ENCODE data around the gene MAP2. TPM values are rescaled to one million over a fixed set of nuclear protein-coding genes. Genes with fewer than 3 reads are reported as not detected.

Gene MAP2
- total and polyA plus RNA-seq, 4 donors, result 0.70 to 4.2 (median 1.9) TPM

DNA sequence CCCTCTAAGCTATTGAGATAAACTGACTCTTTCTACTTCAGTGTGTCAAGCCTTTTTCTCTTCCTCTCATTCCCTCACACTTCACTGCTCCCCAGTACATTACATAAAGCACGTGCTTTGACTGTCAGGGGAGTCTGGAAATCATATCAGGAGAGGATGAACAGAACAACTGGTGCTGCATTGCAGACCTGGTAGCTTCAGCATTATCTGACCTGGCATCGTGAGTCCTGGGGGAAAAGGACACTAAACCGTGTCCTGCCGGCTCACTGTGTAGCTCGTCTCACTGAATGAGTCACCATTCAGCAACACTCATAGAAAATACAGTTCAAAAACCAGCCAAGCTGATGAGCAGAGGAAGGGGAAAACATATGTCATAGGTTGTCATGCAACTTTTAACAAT, 239.3 kb downstream of the MAP2 start:
- Histone ChIP-seq H3K27me3 (ENCODE audit: control insufficient read depth in 4 of 4, insufficient read depth in 4 of 4, low read length in 3 of 4) (no peaks in the 10 kb centered on the region), H3K4me1 (ENCODE audit: control insufficient read depth in 4 of 4, insufficient read depth in 4 of 4, low read length in 3 of 4) (no peaks in the 10 kb centered on the region), H3K9ac (ENCODE audit: low read depth in 1 of 2, low read length in 2 of 2) (no peak overlapping the region), H3K9me3 (ENCODE audit: control insufficient read depth in 4 of 4, low read length in 3 of 4) (no peaks in the 10 kb centered on the region), H3K4me3 (ENCODE audit: low read depth in 1 of 3, low read length in 3 of 3) (no peak overlapping the region), H3K36me3 (ENCODE audit: control insufficient read depth in 4 of 4, insufficient read depth in 3 of 4, low read depth in 1 of 4, low read length in 3 of 4) (no peaks in the 10 kb centered on the region), H3K27ac (ENCODE audit: low read depth in 1 of 2, low read length in 2 of 2) (no peak overlapping the region)
- TF ChIP-seq SP1 (IDR thresholded peaks at IDR 0.05) (no peak), RAD21 (IDR thresholded peaks at IDR 0.05) (no peak), EGR1 (IDR thresholded peaks at IDR 0.05; ENCODE audit: low read depth in 2 of 2) (no peak), YY1 (IDR thresholded peaks at IDR 0.05) (no peak), NR2F2 (IDR thresholded peaks at IDR 0.05) (no peak), RXRA (IDR thresholded peaks at IDR 0.05) (no peak), JUND (IDR thresholded peaks at IDR 0.05) (no peak), HNF4A (conservative IDR thresholded peaks at IDR 0.05) (no peak), GABPA (IDR thresholded peaks at IDR 0.05 in 1 of 2, conservative IDR thresholded peaks at IDR 0.05 in 1 of 2) (no peak), HNF4G (IDR thresholded peaks at IDR 0.05) (no peak), FOXA1 (IDR thresholded peaks at IDR 0.05) (no peak), FOXA2 (IDR thresholded peaks at IDR 0.05) (no peak), TAF1 (conservative IDR thresholded peaks at IDR 0.05) (no peak)
- TF ChIP-seq, protein P1, sequence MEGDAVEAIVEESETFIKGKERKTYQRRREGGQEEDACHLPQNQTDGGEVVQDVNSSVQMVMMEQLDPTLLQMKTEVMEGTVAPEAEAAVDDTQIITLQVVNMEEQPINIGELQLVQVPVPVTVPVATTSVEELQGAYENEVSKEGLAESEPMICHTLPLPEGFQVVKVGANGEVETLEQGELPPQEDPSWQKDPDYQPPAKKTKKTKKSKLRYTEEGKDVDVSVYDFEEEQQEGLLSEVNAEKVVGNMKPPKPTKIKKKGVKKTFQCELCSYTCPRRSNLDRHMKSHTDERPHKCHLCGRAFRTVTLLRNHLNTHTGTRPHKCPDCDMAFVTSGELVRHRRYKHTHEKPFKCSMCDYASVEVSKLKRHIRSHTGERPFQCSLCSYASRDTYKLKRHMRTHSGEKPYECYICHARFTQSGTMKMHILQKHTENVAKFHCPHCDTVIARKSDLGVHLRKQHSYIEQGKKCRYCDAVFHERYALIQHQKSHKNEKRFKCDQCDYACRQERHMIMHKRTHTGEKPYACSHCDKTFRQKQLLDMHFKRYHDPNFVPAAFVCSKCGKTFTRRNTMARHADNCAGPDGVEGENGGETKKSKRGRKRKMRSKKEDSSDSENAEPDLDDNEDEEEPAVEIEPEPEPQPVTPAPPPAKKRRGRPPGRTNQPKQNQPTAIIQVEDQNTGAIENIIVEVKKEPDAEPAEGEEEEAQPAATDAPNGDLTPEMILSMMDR (IDR thresholded peaks at IDR 0.05; ENCODE audit: low read depth, low read length, missing input control), result no peak
- TF ChIP-seq, protein P2, sequence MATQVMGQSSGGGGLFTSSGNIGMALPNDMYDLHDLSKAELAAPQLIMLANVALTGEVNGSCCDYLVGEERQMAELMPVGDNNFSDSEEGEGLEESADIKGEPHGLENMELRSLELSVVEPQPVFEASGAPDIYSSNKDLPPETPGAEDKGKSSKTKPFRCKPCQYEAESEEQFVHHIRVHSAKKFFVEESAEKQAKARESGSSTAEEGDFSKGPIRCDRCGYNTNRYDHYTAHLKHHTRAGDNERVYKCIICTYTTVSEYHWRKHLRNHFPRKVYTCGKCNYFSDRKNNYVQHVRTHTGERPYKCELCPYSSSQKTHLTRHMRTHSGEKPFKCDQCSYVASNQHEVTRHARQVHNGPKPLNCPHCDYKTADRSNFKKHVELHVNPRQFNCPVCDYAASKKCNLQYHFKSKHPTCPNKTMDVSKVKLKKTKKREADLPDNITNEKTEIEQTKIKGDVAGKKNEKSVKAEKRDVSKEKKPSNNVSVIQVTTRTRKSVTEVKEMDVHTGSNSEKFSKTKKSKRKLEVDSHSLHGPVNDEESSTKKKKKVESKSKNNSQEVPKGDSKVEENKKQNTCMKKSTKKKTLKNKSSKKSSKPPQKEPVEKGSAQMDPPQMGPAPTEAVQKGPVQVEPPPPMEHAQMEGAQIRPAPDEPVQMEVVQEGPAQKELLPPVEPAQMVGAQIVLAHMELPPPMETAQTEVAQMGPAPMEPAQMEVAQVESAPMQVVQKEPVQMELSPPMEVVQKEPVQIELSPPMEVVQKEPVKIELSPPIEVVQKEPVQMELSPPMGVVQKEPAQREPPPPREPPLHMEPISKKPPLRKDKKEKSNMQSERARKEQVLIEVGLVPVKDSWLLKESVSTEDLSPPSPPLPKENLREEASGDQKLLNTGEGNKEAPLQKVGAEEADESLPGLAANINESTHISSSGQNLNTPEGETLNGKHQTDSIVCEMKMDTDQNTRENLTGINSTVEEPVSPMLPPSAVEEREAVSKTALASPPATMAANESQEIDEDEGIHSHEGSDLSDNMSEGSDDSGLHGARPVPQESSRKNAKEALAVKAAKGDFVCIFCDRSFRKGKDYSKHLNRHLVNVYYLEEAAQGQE (IDR thresholded peaks at IDR 0.05), result no peak
- TF ChIP-seq, protein P3, sequence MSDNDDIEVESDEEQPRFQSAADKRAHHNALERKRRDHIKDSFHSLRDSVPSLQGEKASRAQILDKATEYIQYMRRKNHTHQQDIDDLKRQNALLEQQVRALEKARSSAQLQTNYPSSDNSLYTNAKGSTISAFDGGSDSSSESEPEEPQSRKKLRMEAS (IDR thresholded peaks at IDR 0.05), result no peak
- TF ChIP-seq, protein P4, sequence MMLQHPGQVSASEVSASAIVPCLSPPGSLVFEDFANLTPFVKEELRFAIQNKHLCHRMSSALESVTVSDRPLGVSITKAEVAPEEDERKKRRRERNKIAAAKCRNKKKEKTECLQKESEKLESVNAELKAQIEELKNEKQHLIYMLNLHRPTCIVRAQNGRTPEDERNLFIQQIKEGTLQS (IDR thresholded peaks at IDR 0.05), result no peak
- TF ChIP-seq, protein P5, sequence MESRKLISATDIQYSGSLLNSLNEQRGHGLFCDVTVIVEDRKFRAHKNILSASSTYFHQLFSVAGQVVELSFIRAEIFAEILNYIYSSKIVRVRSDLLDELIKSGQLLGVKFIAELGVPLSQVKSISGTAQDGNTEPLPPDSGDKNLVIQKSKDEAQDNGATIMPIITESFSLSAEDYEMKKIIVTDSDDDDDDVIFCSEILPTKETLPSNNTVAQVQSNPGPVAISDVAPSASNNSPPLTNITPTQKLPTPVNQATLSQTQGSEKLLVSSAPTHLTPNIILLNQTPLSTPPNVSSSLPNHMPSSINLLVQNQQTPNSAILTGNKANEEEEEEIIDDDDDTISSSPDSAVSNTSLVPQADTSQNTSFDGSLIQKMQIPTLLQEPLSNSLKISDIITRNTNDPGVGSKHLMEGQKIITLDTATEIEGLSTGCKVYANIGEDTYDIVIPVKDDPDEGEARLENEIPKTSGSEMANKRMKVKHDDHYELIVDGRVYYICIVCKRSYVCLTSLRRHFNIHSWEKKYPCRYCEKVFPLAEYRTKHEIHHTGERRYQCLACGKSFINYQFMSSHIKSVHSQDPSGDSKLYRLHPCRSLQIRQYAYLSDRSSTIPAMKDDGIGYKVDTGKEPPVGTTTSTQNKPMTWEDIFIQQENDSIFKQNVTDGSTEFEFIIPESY (IDR thresholded peaks at IDR 0.05), result no peak
- DNase-seq (ENCODE audit: low spot score), result no peak
- 48% methylated on average over 5 of the region's 5 CpGs for WGBS

Measured in liver (tissue), 9 donors.